Progenitor cell of endocrine pancreas (in vitro differentiated cells): ENCODE measurements around the gene P4HA2. TPM values are rescaled to one million over a fixed set of nuclear protein-coding genes. Genes with fewer than 3 reads are reported as not detected.
"Not testable (repeated sequence)": the region's sequence is repeated elsewhere in the genome, so short reads cannot be mapped to it uniquely, and the experiment has no call there.

Source experiments
- DNase-seq: peaks from one replicate; pipeline ENCODE4 v3.0.0; 2021; ENCODE audit warnings: low spot score; ENCODE audit not compliant: unreplicated experiment
- H3K27ac Mint-ChIP-seq: 2 replicates; pipeline ENCODE4 v1.8.0; 2021; ENCODE audit warnings: mild to moderate bottlenecking, moderate library complexity, mixed read lengths
- H3K27me3 Mint-ChIP-seq: 2 replicates; pipeline ENCODE4 v1.8.0; 2021; ENCODE audit warnings: mixed read lengths
- H3K36me3 Mint-ChIP-seq: 2 replicates; pipeline ENCODE4 v1.8.0; 2022; ENCODE audit warnings: mixed read lengths; ENCODE audit not compliant: insufficient read depth
- H3K4me1 Mint-ChIP-seq: 2 replicates; pipeline ENCODE4 v1.8.0; 2021; ENCODE audit warnings: low read depth, mixed read lengths
- H3K4me3 Mint-ChIP-seq: 2 replicates; pipeline ENCODE4 v1.8.0; 2021; ENCODE audit warnings: low read depth, mild to moderate bottlenecking, moderate library complexity, mixed read lengths
- H3K9me3 Mint-ChIP-seq: 2 replicates; pipeline ENCODE4 v1.8.0; 2021; ENCODE audit warnings: low read depth, mixed read lengths
- total RNA-seq: library from RNA; stranded (reverse); gene quantifications from 2 replicates; pipeline ENCODE4 v1.2.1, GENCODE V29; 2021
- TF ChIP-seq, protein P1 (sequence below): fragments of 200-600 bp; sonication (generic); IDR thresholded peaks from one replicate; pipeline ENCODE4 v1.5.0; 2021; ENCODE audit warnings: antibody characterized with exemption, mild to moderate bottlenecking; ENCODE audit not compliant: unreplicated experiment

Gene P4HA2
- total RNA-seq, 1 donor from 2014 or later, result 18.5 TPM

DNA sequence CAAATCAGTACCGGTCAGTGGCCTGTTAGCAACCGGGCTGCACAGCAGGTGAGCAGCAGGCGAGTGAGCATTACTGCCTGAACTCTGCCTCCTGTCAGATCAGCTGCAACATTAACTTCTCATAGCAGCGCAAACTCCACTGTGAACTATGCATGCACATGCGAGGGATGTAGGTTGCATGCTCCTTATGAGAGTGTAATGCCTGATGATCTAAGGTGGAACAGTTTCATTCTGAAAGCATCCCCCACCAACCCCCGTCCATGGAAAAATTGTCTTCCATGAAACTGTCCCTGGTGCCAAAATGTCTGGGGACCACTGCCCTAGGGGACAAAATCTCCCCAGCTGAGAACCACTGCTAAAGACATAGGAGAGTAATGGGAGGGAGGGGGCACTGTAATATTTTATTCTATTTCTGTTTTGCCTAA is 51.1 kb downstream of the P4HA2 start:
- no peaks in the 10 kb centered on the region for H3K4me1 Mint-ChIP-seq
- H3K36me3 Mint-ChIP-seq, result no peaks in the 10 kb centered on the region
- H3K27me3 Mint-ChIP-seq, result peaks cover 9% of the 10 kb centered on the region
- TF ChIP-seq, protein P1, sequence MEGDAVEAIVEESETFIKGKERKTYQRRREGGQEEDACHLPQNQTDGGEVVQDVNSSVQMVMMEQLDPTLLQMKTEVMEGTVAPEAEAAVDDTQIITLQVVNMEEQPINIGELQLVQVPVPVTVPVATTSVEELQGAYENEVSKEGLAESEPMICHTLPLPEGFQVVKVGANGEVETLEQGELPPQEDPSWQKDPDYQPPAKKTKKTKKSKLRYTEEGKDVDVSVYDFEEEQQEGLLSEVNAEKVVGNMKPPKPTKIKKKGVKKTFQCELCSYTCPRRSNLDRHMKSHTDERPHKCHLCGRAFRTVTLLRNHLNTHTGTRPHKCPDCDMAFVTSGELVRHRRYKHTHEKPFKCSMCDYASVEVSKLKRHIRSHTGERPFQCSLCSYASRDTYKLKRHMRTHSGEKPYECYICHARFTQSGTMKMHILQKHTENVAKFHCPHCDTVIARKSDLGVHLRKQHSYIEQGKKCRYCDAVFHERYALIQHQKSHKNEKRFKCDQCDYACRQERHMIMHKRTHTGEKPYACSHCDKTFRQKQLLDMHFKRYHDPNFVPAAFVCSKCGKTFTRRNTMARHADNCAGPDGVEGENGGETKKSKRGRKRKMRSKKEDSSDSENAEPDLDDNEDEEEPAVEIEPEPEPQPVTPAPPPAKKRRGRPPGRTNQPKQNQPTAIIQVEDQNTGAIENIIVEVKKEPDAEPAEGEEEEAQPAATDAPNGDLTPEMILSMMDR, result no peak
- H3K4me3 Mint-ChIP-seq, result no peak overlapping the region
- no peaks in the 10 kb centered on the region for H3K9me3 Mint-ChIP-seq
- no peak overlapping the region for H3K27ac Mint-ChIP-seq
- DNase-seq, result no peak

DNA sequence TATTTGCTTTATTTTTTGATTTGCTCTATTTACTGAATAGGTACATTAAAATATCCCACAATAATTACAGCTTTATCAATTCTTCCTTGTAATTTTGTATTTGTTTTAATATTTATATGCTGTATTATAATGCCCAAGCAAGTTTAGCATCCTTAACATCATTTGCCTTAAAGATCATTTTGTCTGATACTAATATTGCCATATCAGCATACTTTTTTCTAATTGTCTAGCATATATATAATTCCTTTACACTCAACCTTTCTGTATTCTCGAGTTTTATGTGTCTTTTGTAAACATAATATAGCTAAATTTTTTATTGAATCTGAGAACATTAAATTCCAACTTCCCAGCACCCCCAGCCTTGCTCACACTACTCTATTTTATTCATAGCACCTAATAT is 64.7 kb downstream of the P4HA2 start:
- Mint-ChIP-seq H3K9me3 (peaks cover 7% of the 10 kb centered on the region), H3K4me3 (no peak overlapping the region), H3K36me3 (no peaks in the 10 kb centered on the region), H3K4me1 (no peaks in the 10 kb centered on the region), H3K27ac (no peak overlapping the region), H3K27me3 (no peaks in the 10 kb centered on the region)
- no peak for DNase-seq
- TF ChIP-seq, protein P1, result no peak

DNA sequence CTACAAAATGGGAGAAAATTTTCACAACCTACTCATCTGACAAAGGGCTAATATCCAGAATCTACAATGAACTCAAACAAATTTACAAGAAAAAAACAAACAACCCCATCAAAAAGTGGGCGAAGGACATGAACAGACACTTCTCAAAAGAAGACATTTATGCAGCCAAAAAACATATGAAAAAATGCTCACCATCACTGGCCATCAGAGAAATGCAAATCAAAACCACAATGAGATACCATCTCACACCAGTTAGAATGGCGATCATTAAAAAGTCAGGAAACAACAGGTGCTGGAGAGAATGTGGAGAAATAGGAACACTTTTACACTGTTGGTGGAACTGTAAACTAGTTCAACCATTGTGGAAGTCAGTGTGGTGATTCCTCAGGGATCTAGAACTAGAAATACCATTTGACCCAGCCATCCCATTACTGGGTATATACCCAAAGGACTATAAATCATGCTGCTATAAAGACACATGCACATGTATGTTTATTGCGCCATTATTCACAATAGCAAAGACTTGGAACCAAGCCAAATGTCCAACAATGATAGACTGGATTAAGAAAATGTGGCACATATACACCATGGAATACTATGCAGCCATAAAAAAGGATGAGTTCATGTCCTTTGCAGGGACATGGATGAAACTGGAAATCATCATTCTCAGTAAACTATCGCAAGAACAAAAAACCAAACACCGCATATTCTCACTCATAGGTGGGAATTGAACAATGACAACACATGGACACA is 65.9 kb downstream of the P4HA2 start:
- not testable (repeated sequence) for H3K9me3 Mint-ChIP-seq, DNase-seq, H3K4me3 Mint-ChIP-seq, H3K36me3 Mint-ChIP-seq, H3K27me3 Mint-ChIP-seq, H3K4me1 Mint-ChIP-seq, H3K27ac Mint-ChIP-seq

DNA sequence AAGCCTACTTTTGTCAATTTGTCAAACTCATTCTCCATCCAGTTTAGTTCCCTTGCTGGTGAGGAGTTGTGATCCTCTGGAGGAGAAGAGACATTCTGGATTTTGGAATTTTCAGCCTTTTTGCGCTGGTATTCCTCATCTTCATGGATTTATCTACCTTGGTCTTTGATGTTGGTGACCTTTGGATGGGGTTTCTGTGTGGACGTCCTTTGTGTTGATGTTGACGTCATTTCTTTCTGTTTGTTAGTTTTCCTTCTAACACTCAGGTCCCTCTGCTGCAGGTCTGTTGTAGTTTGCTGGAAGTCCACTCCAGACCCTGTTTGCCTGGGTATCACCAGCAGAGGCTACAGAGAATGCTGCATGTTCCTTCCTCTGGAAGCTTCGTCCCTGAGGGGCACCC is 71.2 kb downstream of the P4HA2 start:
- no peak for DNase-seq
- no peaks in the 10 kb centered on the region for H3K4me1 Mint-ChIP-seq
- H3K4me3 Mint-ChIP-seq, result no peak overlapping the region
- peaks cover 30% of the 10 kb centered on the region for H3K9me3 Mint-ChIP-seq
- peaks cover 1% of the 10 kb centered on the region for H3K36me3 Mint-ChIP-seq
- TF ChIP-seq, protein P1, result no peak
- no peak overlapping the region for H3K27ac Mint-ChIP-seq
- H3K27me3 Mint-ChIP-seq, result no peaks in the 10 kb centered on the region

DNA sequence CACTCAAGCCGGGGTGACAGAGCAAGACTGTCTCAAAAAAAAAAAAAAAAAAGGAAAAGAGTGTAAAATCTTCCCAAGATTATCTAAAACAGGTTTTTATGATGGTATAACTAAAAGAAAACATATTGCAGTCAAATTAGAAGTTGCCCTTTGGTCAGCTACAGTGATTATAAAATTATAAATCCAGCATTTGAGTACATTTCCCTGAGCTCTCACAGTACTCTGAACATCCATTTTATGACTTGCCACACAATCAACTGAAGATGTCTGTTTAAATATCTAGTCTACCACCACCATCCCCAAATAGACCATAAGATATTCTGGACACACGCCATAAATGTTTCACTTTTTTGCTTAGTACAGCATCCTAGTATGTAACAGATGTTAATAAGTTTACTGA is 77.1 kb downstream of the P4HA2 start:
- Mint-ChIP-seq H3K4me1 (no peaks in the 10 kb centered on the region), H3K9me3 (peaks cover 22% of the 10 kb centered on the region), H3K27ac (no peak overlapping the region)

More for the DNA sequence above, 77.1 kb downstream of the P4HA2 start:
- Mint-ChIP-seq H3K4me3 (no peak overlapping the region), H3K27me3 (peaks cover 25% of the 10 kb centered on the region), H3K36me3 (peaks cover 1% of the 10 kb centered on the region)
- TF ChIP-seq, protein P1, result no peak
- no peak for DNase-seq
